Activated CD4-positive, CD25-positive, alpha-beta regulatory T cell (primary cell): ENCODE measurements around the gene PINLYP.

Experiments used
- DNase-seq, 4 experiments: peaks; one replicate each; lab custom pipeline; 2025; lab: John Stamatoyannopoulos, UW

Gene PINLYP

GRCh38 chr19:43548706-43549105 is 26.9 kb upstream of the PINLYP start:
- no peak for DNase-seq

- DNase-seq, result no peak
Observed at GRCh38 chr19:43551399-43552197, 24.0 kb upstream of the PINLYP start.

GRCh38 chr19:43552198-43552450 is 23.5 kb upstream of the PINLYP start:
- DNase-seq, result no peak

- no peak for DNase-seq
Observed at GRCh38 chr19:43552616-43553015, 23.0 kb upstream of the PINLYP start.

GRCh38 chr19:43553656-43554055 is 21.9 kb upstream of the PINLYP start:
- no peak for DNase-seq

- no peak for DNase-seq
Observed at GRCh38 chr19:43554317-43554895, 21.2 kb upstream of the PINLYP start.

- DNase-seq, result peak; percentile 57 to 78 (median 64)
Observed at GRCh38 chr19:43555185-43555770, 20.3 kb upstream of the PINLYP start.

- no peak for DNase-seq
Observed at GRCh38 chr19:43560687-43561086, 14.9 kb upstream of the PINLYP start.

GRCh38 chr19:43561139-43561970 is 14.2 kb upstream of the PINLYP start:
- no peak for DNase-seq

- no peak for DNase-seq
Observed at GRCh38 chr19:43562226-43562697, 13.3 kb upstream of the PINLYP start.

- peak; percentile 39 to 68 (median 59) for DNase-seq
Observed at GRCh38 chr19:43562698-43563241, 12.8 kb upstream of the PINLYP start.

GRCh38 chr19:43563816-43564457 is 11.7 kb upstream of the PINLYP start:
- DNase-seq, result no peak

GRCh38 chr19:43564800-43565199 is 10.8 kb upstream of the PINLYP start:
- no peak for DNase-seq

GRCh38 chr19:43569657-43570056 is 5.9 kb upstream of the PINLYP start:
- DNase-seq, result no peak

GRCh38 chr19:43570174-43570791 is 5.3 kb upstream of the PINLYP start:
- no peak for DNase-seq

- DNase-seq, result no peak
Observed at GRCh38 chr19:43572171-43572588, 3.4 kb upstream of the PINLYP start.

GRCh38 chr19:43574424-43575155 is 1.0 kb upstream of the PINLYP start:
- DNase-seq, result no peak

- DNase-seq, result no peak
Observed at GRCh38 chr19:43575955-43576878, 616 bp downstream of the PINLYP start.

- DNase-seq, result no peak
Observed at GRCh38 chr19:43578787-43579186, 3.2 kb downstream of the PINLYP start.
